B cell (primary cell): ENCODE results near the gene SCRN3. TPM values are rescaled to one million over a fixed set of nuclear protein-coding genes. Genes with fewer than 3 reads are reported as not detected.

Experiments used
- ATAC-seq: fragments of 200-7000 bp; cut with Tn5 transposase; one replicate; pipeline ENCODE4 v1.10.0; 2021; ENCODE audit warnings: low read depth, mild to moderate bottlenecking, moderate number of reproducible peaks, moderate library complexity
- CTCF ChIA-PET: fragments of 350-600 bp; sonication (Branson Sonifier 250); formaldehyde crosslinking; loops from one replicate; lab custom pipeline; 2021; ENCODE audit warnings: antibody characterized with exemption, inconsistent platforms; lab: Charles Lee
- POLR2A ChIA-PET: fragments of 350-600 bp; sonication (Branson Sonifier 250); formaldehyde crosslinking; loops from one replicate; lab custom pipeline; 2021; ENCODE audit warnings: antibody characterized with exemption; lab: Charles Lee
- DNase-seq: peaks from one replicate; pipeline ENCODE4 v3.0.0; 2013
- H2AFZ ChIP-seq: 2 replicates; pipeline ENCODE4 v1.6.1; 2012; ENCODE audit warnings: mild to moderate bottlenecking, low read depth, low read length; ENCODE audit not compliant: insufficient read depth, poor library complexity, severe bottlenecking
- H3K27ac ChIP-seq, 2 donors: 1 replicate in 1 of 2; 2 replicates in 1 of 2; pipeline ENCODE4 v1.5.1; 2012 to 2013; ENCODE audit warnings: low read length in 2 of 2, mild to moderate bottlenecking in 2 of 2, moderate library complexity in 1 of 2
- H3K27me3 ChIP-seq, 4 experiments: fragments of 200-600 bp in 1 of 4; sonication (generic) in 1 of 4; replicated peaks in 1 of 4; 1 replicate in 2 of 4; 2 replicates in 2 of 4; pipeline versions ENCODE4 v1.6.1 to v1.7.0; 2013 to 2016; ENCODE audit warnings: low read length in 3 of 4, mild to moderate bottlenecking in 2 of 4, mixed read lengths in 1 of 4, moderate library complexity in 1 of 4; ENCODE audit not compliant: insufficient read depth in 4 of 4, control insufficient read depth in 3 of 4; ENCODE audit errors: control extremely low read depth in 1 of 4
- H3K36me3 ChIP-seq, 2 experiments: replicated peaks in 1 of 2; 1 replicate in 1 of 2; 2 replicates in 1 of 2; pipeline versions ENCODE4 v1.6.1 to v1.7.1; 2013; ENCODE audit warnings: low read length in 1 of 2; ENCODE audit not compliant: insufficient read depth in 2 of 2, control insufficient read depth in 1 of 2; ENCODE audit errors: control extremely low read depth in 1 of 2, extremely low read depth in 1 of 2
- H3K4me1 ChIP-seq, 2 donors: fragments of 200-600 bp in 1 of 2; sonication (generic) in 1 of 2; 1 replicate in 1 of 2; 2 replicates in 1 of 2; pipeline versions ENCODE4 v1.5.1 to v1.6.1; 2013 to 2017; ENCODE audit warnings: low read length in 2 of 2; ENCODE audit not compliant: control insufficient read depth in 2 of 2, insufficient read depth in 2 of 2
- H3K4me2 ChIP-seq: replicated peaks from 2 replicates; pipeline ENCODE3; 2012; ENCODE audit warnings: mild to moderate bottlenecking, low read depth, low read length; ENCODE audit not compliant: poor library complexity, severe bottlenecking
- H3K4me3 ChIP-seq, 5 experiments: fragments of 200-600 bp in 1 of 5; sonication (generic) in 1 of 5; 1 replicate in 3 of 5; 2 replicates in 2 of 5; pipeline versions ENCODE4 v1.5.1 to v1.7.0; 2011 to 2016; ENCODE audit warnings: low read length in 4 of 5, mild to moderate bottlenecking in 4 of 5, low read depth in 2 of 5, control low read depth in 1 of 5, moderate library complexity in 1 of 5; ENCODE audit not compliant: insufficient read depth in 1 of 5; ENCODE audit errors: control extremely low read depth in 1 of 5, extremely low read depth in 1 of 5
- H3K79me2 ChIP-seq: fragments of 200-600 bp; sonication (generic); one replicate; pipeline ENCODE4 v1.6.0; 2016; ENCODE audit warnings: low read length; ENCODE audit not compliant: control insufficient read depth, insufficient read depth
- H3K9ac ChIP-seq: fragments of 200-600 bp; sonication (generic); 2 replicates; pipeline ENCODE4 v1.6.1; 2017; ENCODE audit warnings: mild to moderate bottlenecking, low read length, moderate library complexity
- H3K9me3 ChIP-seq, 3 donors: one replicate each; pipeline versions ENCODE4 v1.6.1 to v1.7.1; 2013; ENCODE audit warnings: low read length in 2 of 3; ENCODE audit not compliant: control insufficient read depth in 2 of 3, insufficient read depth in 1 of 3; ENCODE audit errors: control extremely low read depth in 1 of 3
- H4K20me1 ChIP-seq: 2 replicates; pipeline ENCODE4 v1.6.0; 2012; ENCODE audit warnings: mild to moderate bottlenecking, low read length; ENCODE audit not compliant: insufficient read depth, control insufficient read depth, poor library complexity, severe bottlenecking
- H3K27ac Mint-ChIP-seq: one replicate; pipeline ENCODE4 v1.8.0; 2021; ENCODE audit warnings: mixed read lengths
- H3K27me3 Mint-ChIP-seq: one replicate; pipeline ENCODE4 v1.8.0; 2021; ENCODE audit warnings: mixed read lengths
- H3K4me1 Mint-ChIP-seq: one replicate; pipeline ENCODE4 v1.8.0; 2021; ENCODE audit warnings: mixed read lengths
- H3K4me3 Mint-ChIP-seq: one replicate; pipeline ENCODE4 v1.8.0; 2021; ENCODE audit warnings: mixed read lengths
- H3K9me3 Mint-ChIP-seq: one replicate; pipeline ENCODE4 v1.8.0; 2022; ENCODE audit warnings: mixed read lengths; ENCODE audit not compliant: insufficient read depth
- CTCF ChIP-seq: fragments of 200-600 bp; IDR thresholded peaks from one replicate; pipeline ENCODE4 v1.8.0; 2022; ENCODE audit warnings: antibody characterized with exemption, mild to moderate bottlenecking
- EZH2 ChIP-seq: IDR thresholded peaks from 2 replicates; pipeline ENCODE4 v1.6.1; 2012; ENCODE audit warnings: borderline replicate concordance, low read depth, mild to moderate bottlenecking, moderate library complexity, low read length; ENCODE audit not compliant: insufficient read depth, poor library complexity, severe bottlenecking
- WGBS: methylation state at CpG from one replicate; pipeline ENCODE4 v1.1.5; 2013; ENCODE audit warnings: missing lambda C conversion rate; ENCODE audit not compliant: insufficient coverage; 5-methylcytosine and 5-hydroxymethylcytosine counted together
- intact Hi-C: fragments of 100-400 bp; cut with micrococcal nuclease; formaldehyde crosslinking; loops from one replicate; pipeline ENCODE4 v1.10.0; 2022
- polyA plus RNA-seq: library from polyadenylated mRNA; depleted of rRNA; stranded (reverse); fragments of >200 nt; gene quantifications from 2 replicates; pipeline ENCODE4 v1.2.3, GENCODE V29; 2012
- total RNA-seq, 2 donors: library from RNA; stranded (reverse); fragments of 120-200 nt in 1 of 2; gene quantifications; 1 replicate in 1 of 2; 2 replicates in 1 of 2; pipeline versions ENCODE4 v1.2.3 to v1.2.4, GENCODE V29; 2013 to 2022

The SCRN3 gene
- total and polyA plus RNA-seq, 2 donors (not counting 1 experiment from before 2014, with no cell fraction given), result 9.8 to 21.6 TPM

GRCh38 chr2:174442546-174443510, 47.3 kb downstream of the SCRN3 start:
- Mint-ChIP-seq H3K4me1 (no peaks in the 10 kb centered on the region), H3K4me3 (no peak overlapping the region), H3K27me3 (no peaks in the 10 kb centered on the region), H3K9me3 (no peaks in the 10 kb centered on the region), H3K27ac (no peak overlapping the region)
- no peaks in the 10 kb centered on the region for H3K27me3 ChIP-seq
- ChIA-PET POLR2A (no interaction called here), CTCF (no interaction called here)
- no peak overlapping the region for H3K4me3 ChIP-seq
- H3K4me2 ChIP-seq, result no peak overlapping the region
- no peaks in the 10 kb centered on the region for H3K36me3 ChIP-seq
- no peak overlapping the region for H3K27ac ChIP-seq
- DNase-seq (no peak), ATAC-seq (no peak)
- no peaks in the 10 kb centered on the region for H3K79me2 ChIP-seq
- no peaks in the 10 kb centered on the region for H4K20me1 ChIP-seq
- WGBS, result 92% methylated on average over 3 of the region's 3 CpGs
- no peaks in the 10 kb centered on the region for H3K9me3 ChIP-seq
- no peaks in the 10 kb centered on the region for H3K4me1 ChIP-seq
- no peak overlapping the region for H3K9ac ChIP-seq
- intact Hi-C loops, result no loop called here
- no peak overlapping the region for H2AFZ ChIP-seq
- TF ChIP-seq EZH2, result no peak
- no peak for TF ChIP-seq CTCF

- Histone ChIP-seq H3K9me3 (peaks cover 0 to 4% (median 0%) of the 10 kb centered on the region in 3 donors), H3K79me2 (no peaks in the 10 kb centered on the region), H3K4me3 (no peak overlapping the region), H3K36me3 (no peaks in the 10 kb centered on the region), H4K20me1 (no peaks in the 10 kb centered on the region), H3K9ac (no peak overlapping the region), H2AFZ (no peak overlapping the region), H3K27me3 (no peaks in the 10 kb centered on the region), H3K4me1 (peaks cover 6 to 7% of the 10 kb centered on the region in 2 donors), H3K4me2 (no peak overlapping the region), H3K27ac (no peak overlapping the region)
- H3K27ac Mint-ChIP-seq, result no peak overlapping the region
- DNase-seq (no peak), ATAC-seq (no peak)
- intact Hi-C loops, result no loop called here
- H3K9me3 Mint-ChIP-seq, result no peaks in the 10 kb centered on the region
- H3K4me1 Mint-ChIP-seq, result peaks cover 7% of the 10 kb centered on the region
- POLR2A ChIA-PET, result no interaction called here
- H3K27me3 Mint-ChIP-seq, result no peaks in the 10 kb centered on the region
- CTCF ChIA-PET, result no interaction called here
- no peak for TF ChIP-seq EZH2
- TF ChIP-seq CTCF, result no peak
- WGBS, result 94% methylated on average over 4 of the region's 6 CpGs
- H3K4me3 Mint-ChIP-seq, result no peak overlapping the region
Measured at GRCh38 chr2:174444761-174445160, 49.2 kb downstream of the SCRN3 start.
